Osteoblast (primary cell): Measurements from ENCODE around the gene AMBP. TPM values are rescaled to one million over a fixed set of nuclear protein-coding genes. Genes with fewer than 3 reads are reported as not detected.
A peak's percentile ranks its signal among the peaks of the same experiment; 100 is the strongest.

ENCODE experiments used
- DNase-seq: peaks from one replicate; pipeline ENCODE4 v3.0.0; 2011; ENCODE audit warnings: low spot score, mixed read lengths; ENCODE audit not compliant: insufficient read length; ENCODE audit errors: missing footprints
- H2AFZ ChIP-seq: 2 replicates; pipeline ENCODE4 v1.6.0; 2011; ENCODE audit warnings: mild to moderate bottlenecking, low read length
- H3K27ac ChIP-seq: 2 replicates; pipeline ENCODE4 v1.5.1; 2011; ENCODE audit warnings: mild to moderate bottlenecking, low read depth, low read length, moderate library complexity
- H3K27me3 ChIP-seq: 2 replicates; pipeline ENCODE4 v1.6.0; 2012; ENCODE audit warnings: mild to moderate bottlenecking, control low read depth, inconsistent platforms, low read length, moderate library complexity; ENCODE audit not compliant: insufficient read depth
- H3K36me3 ChIP-seq: 2 replicates; pipeline ENCODE4 v1.5.1; 2011; ENCODE audit warnings: mild to moderate bottlenecking, low read length, control low read depth, moderate library complexity; ENCODE audit not compliant: insufficient read depth
- H3K4me1 ChIP-seq: 2 replicates; pipeline ENCODE4 v1.5.1; 2011; ENCODE audit warnings: mild to moderate bottlenecking, low read length, control low read depth, moderate library complexity; ENCODE audit not compliant: insufficient read depth
- H3K4me2 ChIP-seq: 2 replicates; pipeline ENCODE4 v1.6.0; 2011; ENCODE audit warnings: mild to moderate bottlenecking, low read length; ENCODE audit not compliant: insufficient read depth
- H3K4me3 ChIP-seq: fragments of 200-600 bp; sonication (generic); 3 replicates; pipeline ENCODE4 v1.5.1; 2012; ENCODE audit warnings: mild to moderate bottlenecking, low read length, inconsistent platforms; ENCODE audit not compliant: insufficient read depth
- H3K79me2 ChIP-seq: 2 replicates; pipeline ENCODE4 v1.6.0; 2012; ENCODE audit warnings: mild to moderate bottlenecking, low read length, control low read depth, inconsistent platforms; ENCODE audit not compliant: insufficient read depth
- H3K9me3 ChIP-seq: 2 replicates; pipeline ENCODE4 v1.5.1; 2011; ENCODE audit warnings: low read depth, low read length, control low read depth
- H4K20me1 ChIP-seq: 2 replicates; pipeline ENCODE4 v1.6.0; 2012; ENCODE audit warnings: mild to moderate bottlenecking, low read length, control low read depth; ENCODE audit not compliant: insufficient read depth
- total RNA-seq: library from RNA; depleted of rRNA; stranded (reverse); fragments of >200 nt; gene quantifications from 2 replicates; pipeline ENCODE4 v1.2.3, GENCODE V29; 2012
- TF ChIP-seq, protein P1 (sequence below): IDR thresholded peaks from 2 replicates; pipeline ENCODE4 v1.5.1; 2011; ENCODE audit warnings: mild to moderate bottlenecking, low read depth, low read length, moderate library complexity; ENCODE audit errors: extremely low read depth

AMBP gene
- total RNA-seq, 1 donor = not detected

DNA sequence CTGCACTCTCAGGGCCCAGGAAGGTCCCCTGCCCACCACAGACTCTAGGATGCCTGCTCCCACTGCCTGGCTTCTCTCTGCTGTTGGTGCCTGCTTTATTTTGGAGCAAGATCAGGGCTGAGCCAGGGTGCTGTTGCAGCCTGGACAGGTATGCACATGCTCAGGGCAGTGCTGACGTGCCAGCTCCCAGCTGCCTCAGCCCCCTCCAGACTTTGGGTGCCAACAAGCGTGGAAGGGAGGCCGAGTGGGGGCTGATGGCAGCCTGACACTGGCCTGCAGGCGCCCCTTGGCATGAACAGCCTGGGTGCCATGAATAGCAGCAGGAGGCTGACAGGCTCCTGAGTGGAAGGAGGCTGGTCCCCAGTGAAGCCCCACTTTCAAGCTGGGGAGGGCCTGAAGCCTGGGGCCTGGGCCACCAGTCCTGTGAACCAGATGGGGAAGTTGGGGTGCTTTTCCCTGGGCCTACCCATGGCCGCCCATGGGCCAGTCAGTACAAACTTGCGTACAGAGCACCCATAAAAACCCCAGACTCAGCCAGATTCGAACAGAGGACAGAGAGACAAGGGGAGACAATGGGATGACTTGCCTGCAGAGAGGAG is 6.8 kb downstream of the AMBP start:
- Histone ChIP-seq H3K9me3 (no peaks in the 10 kb centered on the region), H3K4me1 (no peaks in the 10 kb centered on the region), H4K20me1 (no peaks in the 10 kb centered on the region), H2AFZ (no peak overlapping the region), H3K27me3 (peaks cover 25% of the 10 kb centered on the region), H3K4me3 (no peak overlapping the region), H3K79me2 (no peaks in the 10 kb centered on the region), H3K27ac (no peak overlapping the region), H3K4me2 (no peak overlapping the region), H3K36me3 (no peaks in the 10 kb centered on the region)
- no peak for DNase-seq
- TF ChIP-seq, protein P1, sequence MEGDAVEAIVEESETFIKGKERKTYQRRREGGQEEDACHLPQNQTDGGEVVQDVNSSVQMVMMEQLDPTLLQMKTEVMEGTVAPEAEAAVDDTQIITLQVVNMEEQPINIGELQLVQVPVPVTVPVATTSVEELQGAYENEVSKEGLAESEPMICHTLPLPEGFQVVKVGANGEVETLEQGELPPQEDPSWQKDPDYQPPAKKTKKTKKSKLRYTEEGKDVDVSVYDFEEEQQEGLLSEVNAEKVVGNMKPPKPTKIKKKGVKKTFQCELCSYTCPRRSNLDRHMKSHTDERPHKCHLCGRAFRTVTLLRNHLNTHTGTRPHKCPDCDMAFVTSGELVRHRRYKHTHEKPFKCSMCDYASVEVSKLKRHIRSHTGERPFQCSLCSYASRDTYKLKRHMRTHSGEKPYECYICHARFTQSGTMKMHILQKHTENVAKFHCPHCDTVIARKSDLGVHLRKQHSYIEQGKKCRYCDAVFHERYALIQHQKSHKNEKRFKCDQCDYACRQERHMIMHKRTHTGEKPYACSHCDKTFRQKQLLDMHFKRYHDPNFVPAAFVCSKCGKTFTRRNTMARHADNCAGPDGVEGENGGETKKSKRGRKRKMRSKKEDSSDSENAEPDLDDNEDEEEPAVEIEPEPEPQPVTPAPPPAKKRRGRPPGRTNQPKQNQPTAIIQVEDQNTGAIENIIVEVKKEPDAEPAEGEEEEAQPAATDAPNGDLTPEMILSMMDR = no peak

DNA sequence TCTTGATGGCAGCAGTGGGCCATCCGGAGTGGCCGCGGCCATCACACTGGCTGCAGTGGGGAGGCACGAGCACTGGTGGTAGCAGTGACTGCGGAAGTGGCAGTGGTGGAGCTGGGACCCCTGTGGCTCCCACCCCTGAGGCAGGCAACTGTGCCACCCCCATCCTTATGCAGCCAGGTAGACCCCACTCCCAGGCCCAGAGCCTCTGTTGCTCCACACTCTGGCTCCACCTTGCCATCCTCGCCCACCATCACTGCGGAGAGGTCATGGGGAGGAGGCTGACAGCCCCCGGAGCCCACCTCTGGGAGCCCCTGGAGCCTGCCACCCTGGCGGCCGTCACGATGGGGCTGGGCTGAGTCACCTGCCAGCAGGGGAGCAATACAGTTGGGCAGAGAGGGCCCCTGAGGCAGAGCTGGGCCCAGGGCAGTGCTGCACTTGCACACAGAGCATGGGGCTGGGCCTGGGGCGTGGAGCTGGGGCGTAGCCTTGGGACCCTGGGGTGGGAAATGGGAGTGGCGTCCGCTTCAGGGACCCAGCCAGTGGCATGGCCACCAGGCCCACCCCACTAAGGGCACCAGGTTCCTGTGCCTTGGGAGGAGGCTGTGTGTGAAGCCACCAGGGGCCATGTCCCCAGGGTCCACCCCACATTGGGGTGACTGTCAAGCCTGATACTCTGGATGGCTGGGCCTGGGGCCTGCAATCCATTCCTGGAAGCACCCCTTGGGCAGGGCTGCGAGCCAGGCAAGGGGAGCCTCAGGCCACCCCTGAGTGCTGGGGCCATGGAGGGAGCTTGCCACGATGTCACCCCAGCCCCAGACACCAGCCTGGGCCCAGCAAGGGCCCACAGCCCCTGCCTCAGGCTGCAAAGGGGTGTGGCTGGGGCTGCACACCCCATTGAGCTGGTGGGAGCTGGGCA is 7.7 kb downstream of the AMBP start:
- Histone ChIP-seq H4K20me1 (no peaks in the 10 kb centered on the region), H3K9me3 (no peaks in the 10 kb centered on the region)

DNA sequence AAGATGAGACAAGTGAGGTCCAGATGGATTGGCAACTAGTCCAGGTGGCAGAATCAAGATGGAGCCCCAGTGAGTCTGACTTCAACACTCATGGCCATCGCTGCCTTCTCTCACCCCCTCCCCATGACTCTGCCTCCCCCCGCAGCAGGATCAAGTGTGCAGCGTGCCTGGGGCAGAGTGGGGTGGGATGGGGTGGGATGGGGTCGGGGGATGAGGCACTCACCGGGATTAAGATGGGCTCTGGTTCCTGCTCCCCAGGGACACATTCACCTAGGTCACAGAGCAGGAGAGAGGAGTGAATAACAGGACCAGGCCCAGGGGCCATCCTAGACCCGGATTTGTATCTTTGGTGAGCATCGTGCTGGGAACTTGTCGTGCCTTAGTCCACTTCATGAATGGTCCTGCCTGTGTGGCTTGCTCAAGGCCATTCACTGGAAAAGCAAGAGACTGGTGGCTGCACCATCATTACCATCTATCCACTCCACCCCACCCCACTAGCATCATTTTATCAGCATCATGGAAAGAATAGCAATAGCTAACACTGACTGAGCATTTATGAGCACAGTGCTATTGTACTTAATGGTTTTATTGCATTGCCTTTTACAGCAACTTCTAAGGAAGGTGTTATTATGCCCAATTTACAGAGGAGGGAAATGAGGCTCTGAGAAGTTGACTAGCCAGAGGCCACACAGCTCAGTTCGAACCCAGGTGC is 8.5 kb downstream of the AMBP start:
- H3K4me1 ChIP-seq = no peaks in the 10 kb centered on the region
- no peaks in the 10 kb centered on the region for H3K9me3 ChIP-seq
- H4K20me1 ChIP-seq = no peaks in the 10 kb centered on the region
- peaks cover 22% of the 10 kb centered on the region for H3K27me3 ChIP-seq
- H3K27ac ChIP-seq = no peak overlapping the region
- TF ChIP-seq, protein P1 = no peak
- H3K4me2 ChIP-seq = no peak overlapping the region
- DNase-seq = no peak
- no peaks in the 10 kb centered on the region for H3K36me3 ChIP-seq
- no peak overlapping the region for H3K4me3 ChIP-seq
- no peak overlapping the region for H2AFZ ChIP-seq
- no peaks in the 10 kb centered on the region for H3K79me2 ChIP-seq

More for the DNA sequence above, 7.7 kb downstream of the AMBP start:
- H3K4me3 ChIP-seq = no peak overlapping the region
- no peak overlapping the region for H3K4me2 ChIP-seq
- TF ChIP-seq, protein P1 = no peak
- peaks cover 24% of the 10 kb centered on the region for H3K27me3 ChIP-seq
- no peaks in the 10 kb centered on the region for H3K36me3 ChIP-seq
- H3K27ac ChIP-seq = no peak overlapping the region
- no peak overlapping the region for H2AFZ ChIP-seq
- peak; percentile 49 for DNase-seq
- no peaks in the 10 kb centered on the region for H3K4me1 ChIP-seq
- no peaks in the 10 kb centered on the region for H3K79me2 ChIP-seq

DNA sequence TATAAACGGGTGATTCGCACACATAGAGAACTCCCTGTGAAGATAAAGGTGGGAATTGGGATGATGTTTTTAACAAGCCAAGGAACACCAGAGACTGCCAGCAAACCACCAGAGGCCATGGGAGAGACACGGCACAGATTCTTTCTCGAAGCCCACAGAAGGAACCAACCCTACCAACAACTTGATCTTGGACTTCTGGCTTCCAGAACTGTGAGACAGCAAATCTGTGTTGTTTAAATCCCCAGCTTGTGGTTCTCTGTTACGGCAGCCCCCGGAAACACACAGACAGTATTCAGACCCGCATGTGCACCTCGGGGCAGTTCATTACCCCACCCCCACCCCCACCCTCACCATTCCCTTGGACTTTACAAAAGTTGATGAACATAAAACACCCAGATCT is 12.8 kb downstream of the AMBP start:
- Histone ChIP-seq H3K27ac (no peak overlapping the region), H3K9me3 (no peaks in the 10 kb centered on the region), H3K4me3 (no peak overlapping the region), H3K4me2 (no peak overlapping the region), H4K20me1 (no peaks in the 10 kb centered on the region), H3K4me1 (no peaks in the 10 kb centered on the region), H3K36me3 (no peaks in the 10 kb centered on the region), H2AFZ (no peak overlapping the region), H3K27me3 (peaks cover 22% of the 10 kb centered on the region), H3K79me2 (no peaks in the 10 kb centered on the region)
- DNase-seq = no peak
- TF ChIP-seq, protein P1 = no peak
